KMS-11 (cell line): ENCODE results near the gene ALKAL2.

Source experiments
- H2AFZ ChIP-seq: fragments of 200-600 bp; sonication (generic); 2 replicates; pipeline ENCODE4 v1.6.1; 2016; ENCODE audit warnings: antibody characterized with exemption, mixed run types, low read depth
- H3K27ac ChIP-seq: fragments of 200-600 bp; sonication (generic); 2 replicates; pipeline ENCODE4 v1.6.1; 2016; ENCODE audit warnings: mild to moderate bottlenecking, mixed run types
- H3K27me3 ChIP-seq: fragments of 200-600 bp; sonication (generic); 2 replicates; pipeline ENCODE4 v1.6.1; 2017; ENCODE audit warnings: mild to moderate bottlenecking, low read depth, mixed run types, moderate library complexity; ENCODE audit not compliant: insufficient read depth
- H3K36me3 ChIP-seq: fragments of 200-600 bp; sonication (generic); 2 replicates; pipeline ENCODE4 v1.6.1; 2017; ENCODE audit warnings: mild to moderate bottlenecking, mixed run types; ENCODE audit not compliant: insufficient read depth
- H3K4me1 ChIP-seq: fragments of 200-600 bp; sonication (generic); 2 replicates; pipeline ENCODE4 v1.6.1; 2016; ENCODE audit warnings: mild to moderate bottlenecking, low read depth, mixed run types; ENCODE audit not compliant: poor library complexity, severe bottlenecking
- H3K4me2 ChIP-seq: fragments of 200-600 bp; sonication (generic); 2 replicates; pipeline ENCODE4 v1.7.0; 2016; ENCODE audit warnings: mild to moderate bottlenecking, mixed run types
- H3K4me3 ChIP-seq: fragments of 200-600 bp; sonication (generic); IDR thresholded peaks from 2 replicates; pipeline ENCODE4 v1.6.1; 2017; ENCODE audit warnings: low read depth, low read length, mixed read lengths; ENCODE audit not compliant: insufficient read depth
- H3K79me2 ChIP-seq: fragments of 200-600 bp; sonication (generic); 2 replicates; pipeline ENCODE4 v1.6.1; 2016; ENCODE audit warnings: low read depth, mixed run types; ENCODE audit not compliant: insufficient read depth
- H3K9ac ChIP-seq: fragments of 200-600 bp; sonication (generic); 2 replicates; pipeline ENCODE4 v1.6.1; 2016; ENCODE audit warnings: mild to moderate bottlenecking, mixed run types
- H4K20me1 ChIP-seq: fragments of 200-600 bp; sonication (generic); 2 replicates; pipeline ENCODE4 v1.6.1; 2016; ENCODE audit warnings: mild to moderate bottlenecking, mixed run types; ENCODE audit not compliant: insufficient read depth
- TF ChIP-seq, protein P1 (sequence below): fragments of 200-600 bp; sonication (generic); conservative IDR thresholded peaks from 2 replicates; pipeline ENCODE4 v1.6.1; 2017; ENCODE audit warnings: low read depth, mild to moderate bottlenecking, antibody characterized with exemption, low read length, moderate library complexity, mixed read lengths

Gene ALKAL2

DNA sequence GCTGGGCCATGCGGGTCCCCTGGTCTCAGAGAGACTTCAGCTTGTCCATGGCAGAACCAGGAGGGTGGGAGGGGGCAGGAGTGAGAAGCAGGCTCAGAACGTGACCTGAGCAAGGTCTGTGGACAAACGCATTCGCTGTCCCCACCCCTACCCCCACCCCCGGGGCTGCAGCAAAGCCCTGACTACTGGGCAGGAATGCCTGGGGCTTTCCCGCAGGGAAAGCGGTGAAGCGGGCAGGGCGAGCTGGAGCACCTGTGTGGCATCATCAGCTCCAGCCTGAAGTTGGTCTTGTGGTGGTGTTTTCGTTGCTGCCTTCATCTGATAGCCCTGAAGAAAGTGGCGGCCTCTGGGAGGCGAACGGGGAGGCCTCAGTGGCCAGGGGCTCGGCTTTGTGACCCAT lies 26.1 kb upstream of the ALKAL2 start:
- H3K27me3 ChIP-seq, result no peaks in the 10 kb centered on the region
- no peak overlapping the region for H2AFZ ChIP-seq
- no peak overlapping the region for H3K4me3 ChIP-seq

DNA sequence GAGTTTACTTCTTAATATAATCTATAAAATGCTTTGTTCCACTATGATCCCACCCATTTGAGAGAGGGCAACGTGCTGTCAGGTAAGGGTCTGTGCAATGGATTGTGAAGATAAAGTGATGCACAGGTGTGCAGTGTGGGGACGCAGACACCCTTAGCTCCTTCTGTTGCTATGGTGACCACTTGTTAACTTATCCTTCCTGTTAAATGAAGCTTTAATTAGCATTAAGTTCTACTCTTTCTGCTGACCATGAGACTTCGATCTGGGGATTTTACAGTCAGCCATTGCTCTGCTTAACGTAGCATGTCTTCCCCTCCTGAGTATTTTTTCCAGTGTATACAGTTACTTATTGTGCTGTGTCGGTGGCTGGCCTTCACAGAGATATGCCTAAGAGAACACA lies 23.1 kb upstream of the ALKAL2 start:
- Histone ChIP-seq H3K27me3 (no peaks in the 10 kb centered on the region), H3K4me3 (no peak overlapping the region), H3K4me2 (no peak overlapping the region), H3K36me3 (no peaks in the 10 kb centered on the region), H3K79me2 (no peaks in the 10 kb centered on the region), H2AFZ (no peak overlapping the region), H3K27ac (no peak overlapping the region), H3K4me1 (no peaks in the 10 kb centered on the region), H4K20me1 (no peaks in the 10 kb centered on the region), H3K9ac (no peak overlapping the region)
- TF ChIP-seq, protein P1, sequence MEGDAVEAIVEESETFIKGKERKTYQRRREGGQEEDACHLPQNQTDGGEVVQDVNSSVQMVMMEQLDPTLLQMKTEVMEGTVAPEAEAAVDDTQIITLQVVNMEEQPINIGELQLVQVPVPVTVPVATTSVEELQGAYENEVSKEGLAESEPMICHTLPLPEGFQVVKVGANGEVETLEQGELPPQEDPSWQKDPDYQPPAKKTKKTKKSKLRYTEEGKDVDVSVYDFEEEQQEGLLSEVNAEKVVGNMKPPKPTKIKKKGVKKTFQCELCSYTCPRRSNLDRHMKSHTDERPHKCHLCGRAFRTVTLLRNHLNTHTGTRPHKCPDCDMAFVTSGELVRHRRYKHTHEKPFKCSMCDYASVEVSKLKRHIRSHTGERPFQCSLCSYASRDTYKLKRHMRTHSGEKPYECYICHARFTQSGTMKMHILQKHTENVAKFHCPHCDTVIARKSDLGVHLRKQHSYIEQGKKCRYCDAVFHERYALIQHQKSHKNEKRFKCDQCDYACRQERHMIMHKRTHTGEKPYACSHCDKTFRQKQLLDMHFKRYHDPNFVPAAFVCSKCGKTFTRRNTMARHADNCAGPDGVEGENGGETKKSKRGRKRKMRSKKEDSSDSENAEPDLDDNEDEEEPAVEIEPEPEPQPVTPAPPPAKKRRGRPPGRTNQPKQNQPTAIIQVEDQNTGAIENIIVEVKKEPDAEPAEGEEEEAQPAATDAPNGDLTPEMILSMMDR, result no peak

More for the DNA sequence above, 26.1 kb upstream of the ALKAL2 start:
- no peak overlapping the region for H3K4me2 ChIP-seq
- TF ChIP-seq, protein P1, result no peak
- no peak overlapping the region for H3K9ac ChIP-seq
- H3K79me2 ChIP-seq, result no peaks in the 10 kb centered on the region
- H3K4me1 ChIP-seq, result no peaks in the 10 kb centered on the region
- no peak overlapping the region for H3K27ac ChIP-seq
- H3K36me3 ChIP-seq, result no peaks in the 10 kb centered on the region
- H4K20me1 ChIP-seq, result no peaks in the 10 kb centered on the region

DNA sequence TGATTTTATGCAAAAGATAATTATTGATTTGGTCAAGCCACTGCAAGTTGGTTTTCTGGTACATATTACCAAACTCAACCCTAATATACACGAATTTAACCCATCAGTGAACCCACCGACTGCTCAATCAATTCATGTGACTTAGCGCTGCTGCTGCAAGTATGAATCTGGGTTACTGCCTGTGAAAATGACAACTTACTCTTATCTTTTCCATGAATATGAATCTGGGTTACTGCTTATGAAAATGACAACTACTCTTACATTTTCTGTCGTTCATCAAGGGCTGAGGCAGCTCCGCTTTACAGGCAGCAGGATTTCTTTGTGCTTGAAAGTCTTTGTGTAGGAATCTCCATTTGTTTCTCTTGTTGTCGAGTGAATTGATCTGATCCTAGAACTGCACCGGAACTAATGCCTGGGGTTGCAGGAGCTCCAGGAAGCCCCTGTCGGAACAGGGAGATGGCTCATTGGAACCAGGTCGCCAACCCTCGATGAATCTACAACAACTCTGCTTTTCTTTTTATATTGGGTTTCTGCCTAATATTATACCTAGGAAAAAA lies 22.1 kb upstream of the ALKAL2 start:
- Histone ChIP-seq H4K20me1 (no peaks in the 10 kb centered on the region), H3K4me1 (no peaks in the 10 kb centered on the region), H3K9ac (no peak overlapping the region), H3K4me3 (no peak overlapping the region), H3K27ac (no peak overlapping the region), H3K36me3 (no peaks in the 10 kb centered on the region), H3K27me3 (no peaks in the 10 kb centered on the region), H3K79me2 (no peaks in the 10 kb centered on the region), H3K4me2 (no peak overlapping the region), H2AFZ (no peak overlapping the region)
- TF ChIP-seq, protein P1, result no peak

DNA sequence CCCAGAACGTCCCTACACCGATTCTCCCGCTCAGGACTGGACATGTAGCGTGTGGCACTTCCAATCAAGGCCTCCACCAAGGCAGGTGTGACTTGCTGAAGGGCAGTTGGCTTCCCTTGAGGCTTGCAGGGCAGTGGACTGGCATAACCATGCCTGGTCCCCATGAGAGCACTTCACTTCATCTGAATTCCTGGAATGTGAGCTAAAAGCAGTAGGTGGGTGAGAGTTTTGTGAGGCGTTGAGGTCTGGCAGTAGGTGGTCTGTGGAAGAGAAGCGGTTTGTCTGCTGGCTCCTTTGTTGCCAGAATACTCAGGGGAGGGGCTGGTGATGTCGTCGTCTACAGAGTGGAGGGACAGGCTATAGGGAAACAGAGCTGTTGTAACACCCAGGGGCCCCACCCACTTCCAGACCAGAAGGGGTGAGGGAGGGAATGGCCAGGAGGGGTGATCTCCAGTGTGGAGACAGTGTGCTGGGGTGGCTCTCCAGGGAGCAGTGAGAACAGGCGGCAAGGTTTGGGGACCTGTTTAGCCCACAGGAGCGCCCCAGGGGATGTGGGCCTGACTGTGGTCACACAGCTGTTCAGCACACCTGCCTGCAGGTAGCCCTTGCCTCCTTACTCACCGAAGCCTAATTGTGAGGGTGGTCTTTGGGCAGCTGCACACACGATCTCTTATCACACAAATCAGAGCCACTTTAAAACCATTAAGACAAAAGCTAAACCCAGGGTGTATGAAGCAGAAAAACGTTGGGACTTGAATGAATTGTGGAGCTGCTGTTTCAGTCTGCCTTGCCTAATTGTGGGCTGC lies 21.5 kb upstream of the ALKAL2 start:
- Histone ChIP-seq H3K4me2 (no peak overlapping the region), H4K20me1 (no peaks in the 10 kb centered on the region), H3K27ac (no peak overlapping the region), H3K4me1 (no peaks in the 10 kb centered on the region), H2AFZ (no peak overlapping the region), H3K79me2 (no peaks in the 10 kb centered on the region), H3K36me3 (no peaks in the 10 kb centered on the region), H3K9ac (no peak overlapping the region), H3K27me3 (no peaks in the 10 kb centered on the region), H3K4me3 (no peak overlapping the region)
- TF ChIP-seq, protein P1, result no peak
